ENCODE results near the gene GPR32.
"Not testable (repeated sequence)": the region's sequence is repeated elsewhere in the genome, so short reads cannot be mapped to it uniquely, and the experiment has no call there.

The GPR32 gene, protein sequence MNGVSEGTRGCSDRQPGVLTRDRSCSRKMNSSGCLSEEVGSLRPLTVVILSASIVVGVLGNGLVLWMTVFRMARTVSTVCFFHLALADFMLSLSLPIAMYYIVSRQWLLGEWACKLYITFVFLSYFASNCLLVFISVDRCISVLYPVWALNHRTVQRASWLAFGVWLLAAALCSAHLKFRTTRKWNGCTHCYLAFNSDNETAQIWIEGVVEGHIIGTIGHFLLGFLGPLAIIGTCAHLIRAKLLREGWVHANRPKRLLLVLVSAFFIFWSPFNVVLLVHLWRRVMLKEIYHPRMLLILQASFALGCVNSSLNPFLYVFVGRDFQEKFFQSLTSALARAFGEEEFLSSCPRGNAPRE

DNA sequence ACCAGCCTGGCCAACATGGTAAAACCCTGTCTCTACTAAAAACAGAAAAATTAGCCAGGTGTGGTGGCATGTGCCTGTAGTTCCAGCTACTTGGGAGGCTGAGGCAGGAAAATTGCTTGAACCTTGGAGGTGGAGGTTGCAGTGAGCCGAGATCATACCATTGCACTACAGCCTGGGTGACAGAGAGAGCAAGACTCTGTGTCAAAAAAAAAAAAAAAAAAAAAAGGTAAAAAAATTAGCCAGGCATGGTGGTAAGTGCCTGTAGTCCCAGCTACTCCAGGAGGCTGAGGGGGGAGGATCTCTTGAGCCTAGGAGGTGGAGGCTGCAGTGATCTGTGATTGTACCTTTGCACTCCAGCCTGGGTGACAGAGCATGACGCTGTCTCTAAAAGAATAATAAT is at the start of gene GPR32:
GPR32 (plus strand) TSS at position 301 of the 400 bp plus-strand sequence. CDS start 137 bp downstream, outside the sequence.
- DNase-seq (ENCODE audit: low read depth, low spot score): not testable (repeated sequence)

DNA sequence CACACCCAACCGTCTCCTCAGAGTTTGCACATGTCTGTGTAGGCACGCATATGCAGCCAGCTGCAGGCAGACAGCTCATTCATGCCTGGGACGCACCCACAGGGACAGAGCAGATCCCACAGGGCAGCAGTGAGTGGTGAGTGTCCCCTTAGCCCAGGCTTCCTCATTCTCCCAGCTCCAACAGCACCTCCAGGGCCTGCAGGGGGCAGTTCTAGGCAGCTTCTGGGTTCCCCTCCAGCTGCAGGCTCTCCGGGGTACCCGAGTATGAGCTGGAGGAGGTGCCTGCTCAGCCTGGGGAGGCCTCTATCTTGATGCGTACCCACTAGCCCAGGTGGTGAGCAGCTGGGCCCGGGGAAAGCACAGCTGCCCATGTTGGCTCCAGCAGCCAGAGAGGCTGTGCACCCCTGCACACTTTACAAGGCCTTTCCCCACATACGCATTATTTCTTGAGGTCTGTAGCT is 49.3 kb upstream of the GPR32 start:
- DNase-seq (ENCODE audit: low read depth, low spot score): no peak

DNA sequence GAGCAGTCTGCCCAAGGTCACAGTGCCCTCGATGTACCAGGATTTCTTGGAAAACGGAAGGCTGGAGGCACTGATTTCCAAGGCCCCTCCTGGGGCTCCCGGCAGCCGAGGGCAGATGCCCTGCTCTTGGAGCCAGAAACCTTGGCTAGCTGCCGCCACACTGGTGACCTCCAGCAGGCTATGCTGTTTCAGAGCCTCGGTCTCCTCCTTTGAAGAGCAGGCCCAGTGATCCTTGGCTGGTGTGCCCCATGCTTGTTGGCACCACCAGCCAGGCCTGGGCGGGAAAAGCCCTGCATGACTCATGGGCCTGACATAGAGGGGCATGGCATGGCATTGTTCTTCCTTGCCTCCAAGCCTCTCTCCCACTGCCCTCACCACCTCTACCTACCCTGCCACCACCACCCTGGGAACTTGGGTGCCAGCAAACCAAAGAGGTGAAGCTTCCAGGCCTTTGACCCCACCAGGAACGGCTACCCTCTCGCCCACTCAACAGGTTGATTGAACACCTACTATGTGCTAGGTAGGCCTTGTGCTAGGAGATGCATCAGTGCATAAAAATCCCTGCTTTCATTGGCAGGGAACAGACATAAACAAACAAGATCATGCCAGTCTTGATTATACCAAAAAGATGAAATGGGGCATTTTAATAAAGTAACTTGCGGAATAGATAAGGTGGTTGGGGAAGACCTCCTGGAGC is 48.7 kb upstream of the GPR32 start:
- DNase-seq (ENCODE audit: low read depth, low spot score): no peak

DNA sequence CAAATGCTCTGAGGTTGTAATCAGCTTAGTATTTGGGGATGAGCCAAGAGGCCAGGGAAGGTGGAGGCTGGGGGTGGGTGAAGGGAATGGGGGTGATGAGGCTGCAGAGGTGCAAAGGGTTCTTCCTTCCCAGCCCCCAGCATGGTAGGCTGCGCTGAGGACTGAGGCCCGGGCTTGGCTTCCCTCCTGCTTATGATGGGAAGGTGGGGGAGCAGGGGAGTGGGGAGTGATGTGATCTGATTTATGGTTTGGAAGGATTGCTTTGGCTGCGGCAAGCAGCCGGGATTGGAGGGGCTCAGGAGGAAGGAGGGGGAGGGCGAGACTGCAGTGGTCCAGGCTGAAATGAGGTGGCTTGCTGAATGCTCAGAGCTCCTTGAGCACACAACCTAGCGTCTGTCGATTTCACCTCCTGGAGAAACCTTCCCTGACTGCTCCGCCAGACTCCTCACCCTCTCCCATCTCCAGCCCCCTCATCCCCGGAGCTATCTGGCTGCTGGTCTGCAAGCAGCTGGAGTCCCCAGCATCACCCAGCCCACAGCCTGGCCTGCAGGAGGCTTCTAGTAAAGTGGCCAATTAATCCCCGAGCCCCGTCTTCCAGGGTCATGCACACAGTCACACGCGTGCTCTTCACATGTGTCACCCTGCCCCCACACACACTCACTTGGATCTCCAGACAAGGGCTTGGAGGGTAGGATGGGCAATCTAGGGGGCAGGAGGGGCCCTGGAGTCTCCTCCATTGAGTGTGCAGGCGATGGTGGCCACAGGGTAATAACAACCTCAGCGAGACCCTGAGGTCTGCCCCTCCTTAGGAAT is 47.9 kb upstream of the GPR32 start:
- no peak for DNase-seq (ENCODE audit: low read depth, low spot score)

DNA sequence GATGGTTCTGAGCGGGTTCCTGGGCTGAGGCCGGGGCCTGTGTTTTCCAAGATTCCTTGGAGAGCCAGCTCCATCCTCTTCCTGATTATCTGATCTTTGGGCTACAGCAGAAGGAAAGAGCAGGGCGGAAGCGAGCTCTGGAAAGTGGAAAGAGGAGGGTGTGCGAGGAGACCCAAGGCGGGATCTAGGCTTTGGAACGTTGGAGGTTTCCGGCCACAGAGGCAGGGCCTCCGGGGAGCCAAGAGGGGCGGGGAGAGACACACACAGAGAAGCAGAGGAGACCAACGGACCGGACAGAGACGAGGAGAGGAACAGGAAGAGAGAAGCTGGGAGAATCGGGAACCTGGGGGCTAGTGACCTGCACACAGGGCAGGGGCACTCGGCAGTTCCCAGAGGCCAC is 47.2 kb upstream of the GPR32 start, which contains the start of gene CLEC11A:
CLEC11A (plus strand) TSS at position 296 of the 400 bp plus-strand sequence. CDS start 162 bp downstream, outside the sequence.
- DNase-seq (ENCODE audit: low read depth, low spot score): peak; percentile 65

DNA sequence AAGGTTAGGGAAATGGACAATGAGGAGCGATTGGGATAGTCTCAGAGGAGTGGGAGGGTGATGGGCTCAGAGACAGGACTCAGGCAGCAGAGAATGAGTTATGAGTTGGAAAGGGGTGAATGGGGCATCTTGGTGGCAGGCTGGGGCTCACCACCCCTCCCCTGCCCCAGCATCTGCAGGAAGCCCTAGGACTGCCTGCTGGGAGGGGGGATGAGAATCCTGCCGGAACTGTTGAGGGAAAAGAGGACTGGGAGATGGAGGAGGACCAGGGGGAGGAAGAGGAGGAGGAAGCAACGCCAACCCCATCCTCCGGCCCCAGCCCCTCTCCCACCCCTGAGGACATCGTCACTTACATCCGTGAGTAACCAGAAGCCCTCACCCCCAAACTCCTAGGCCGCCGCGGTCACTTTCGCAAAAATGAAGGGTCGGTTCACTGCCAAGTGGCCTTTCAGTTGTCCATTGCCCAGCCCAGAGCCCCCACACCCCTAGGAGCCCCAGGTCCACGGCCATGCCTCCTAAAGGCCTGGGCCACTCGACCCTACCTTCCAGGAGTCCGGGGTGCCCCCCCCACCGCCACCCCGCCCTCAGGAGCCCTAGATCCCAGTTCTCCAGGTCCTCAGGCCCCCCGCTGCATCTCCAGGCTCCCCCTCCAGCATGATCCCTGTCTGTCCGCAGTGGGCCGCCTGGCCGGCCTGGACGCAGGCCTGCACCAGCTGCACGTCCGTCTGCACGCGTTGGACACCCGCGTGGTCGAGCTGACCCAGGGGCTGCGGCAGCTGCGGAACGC is 46.3 kb upstream of the GPR32 start:
- no peak for DNase-seq (ENCODE audit: low read depth, low spot score)

DNA sequence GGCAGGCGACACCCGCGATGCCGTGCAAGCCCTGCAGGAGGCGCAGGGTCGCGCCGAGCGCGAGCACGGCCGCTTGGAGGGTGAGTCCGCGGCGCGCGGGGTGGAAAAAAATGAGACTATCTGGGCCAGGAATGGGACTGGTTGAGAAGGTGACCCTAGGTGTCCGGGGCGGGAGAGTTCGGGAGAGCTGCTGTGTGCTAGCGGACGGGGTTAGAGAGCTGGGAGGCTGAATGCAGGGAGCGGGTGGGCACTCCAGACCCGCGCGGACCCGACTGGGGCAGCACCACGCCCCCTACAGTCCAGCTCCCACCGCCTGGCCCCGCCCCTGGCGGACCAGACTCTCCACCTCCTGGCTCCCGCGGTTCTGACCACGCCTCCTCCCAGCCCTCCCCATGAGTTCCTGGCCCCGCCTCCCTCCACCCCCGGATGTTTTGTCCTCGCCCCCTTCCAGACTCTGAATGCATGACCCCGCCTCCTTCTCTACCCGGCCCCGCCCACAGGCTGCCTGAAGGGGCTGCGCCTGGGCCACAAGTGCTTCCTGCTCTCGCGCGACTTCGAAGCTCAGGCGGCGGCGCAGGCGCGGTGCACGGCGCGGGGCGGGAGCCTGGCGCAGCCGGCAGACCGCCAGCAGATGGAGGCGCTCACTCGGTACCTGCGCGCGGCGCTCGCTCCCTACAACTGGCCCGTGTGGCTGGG is 45.6 kb upstream of the GPR32 start:
- peak; percentile 99 for DNase-seq (ENCODE audit: low read depth, low spot score)

DNA sequence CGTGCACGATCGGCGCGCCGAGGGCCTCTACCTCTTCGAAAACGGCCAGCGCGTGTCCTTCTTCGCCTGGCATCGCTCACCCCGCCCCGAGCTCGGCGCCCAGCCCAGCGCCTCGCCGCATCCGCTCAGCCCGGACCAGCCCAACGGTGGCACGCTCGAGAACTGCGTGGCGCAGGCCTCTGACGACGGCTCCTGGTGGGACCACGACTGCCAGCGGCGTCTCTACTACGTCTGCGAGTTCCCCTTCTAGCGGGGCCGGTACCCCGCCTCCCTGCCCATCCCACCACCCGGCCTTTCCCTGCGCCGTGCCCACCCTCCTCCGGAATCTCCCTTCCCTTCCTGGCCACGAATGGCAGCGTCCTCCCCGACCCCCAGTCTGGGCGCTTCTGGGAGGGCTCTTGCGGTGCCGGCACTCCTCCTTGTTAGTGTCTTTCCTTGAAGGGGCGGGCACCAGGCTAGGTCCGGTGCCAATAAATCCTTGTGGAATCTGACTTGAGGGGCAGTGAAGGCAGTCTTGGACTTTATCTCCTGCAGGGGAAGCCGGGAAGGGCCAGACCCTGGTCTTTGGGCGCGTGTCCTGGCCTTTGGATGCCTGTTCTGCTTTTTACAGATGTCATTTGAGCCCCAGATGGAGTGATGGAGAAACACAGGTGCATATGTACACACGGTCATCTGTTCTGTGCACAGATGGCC is 44.9 kb upstream of the GPR32 start:
- DNase-seq (ENCODE audit: low read depth, low spot score): no peak

DNA sequence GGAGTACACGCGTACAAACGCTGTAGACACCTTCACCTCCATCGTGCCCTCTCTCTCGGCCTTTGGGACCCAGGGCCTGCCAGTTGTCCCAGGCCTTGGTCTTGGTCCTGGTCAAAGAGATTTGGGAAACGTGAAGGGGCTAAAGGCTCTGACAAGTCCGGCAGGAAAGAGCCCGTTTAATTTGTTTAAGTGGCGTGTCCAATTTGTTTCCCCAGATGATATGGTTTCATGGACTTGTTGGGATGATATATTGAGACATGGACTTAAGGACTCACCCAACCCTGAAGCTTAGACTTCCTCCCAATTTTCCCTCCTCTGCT is 44.4 kb upstream of the GPR32 start:
- no peak for DNase-seq (ENCODE audit: low read depth, low spot score)

DNA sequence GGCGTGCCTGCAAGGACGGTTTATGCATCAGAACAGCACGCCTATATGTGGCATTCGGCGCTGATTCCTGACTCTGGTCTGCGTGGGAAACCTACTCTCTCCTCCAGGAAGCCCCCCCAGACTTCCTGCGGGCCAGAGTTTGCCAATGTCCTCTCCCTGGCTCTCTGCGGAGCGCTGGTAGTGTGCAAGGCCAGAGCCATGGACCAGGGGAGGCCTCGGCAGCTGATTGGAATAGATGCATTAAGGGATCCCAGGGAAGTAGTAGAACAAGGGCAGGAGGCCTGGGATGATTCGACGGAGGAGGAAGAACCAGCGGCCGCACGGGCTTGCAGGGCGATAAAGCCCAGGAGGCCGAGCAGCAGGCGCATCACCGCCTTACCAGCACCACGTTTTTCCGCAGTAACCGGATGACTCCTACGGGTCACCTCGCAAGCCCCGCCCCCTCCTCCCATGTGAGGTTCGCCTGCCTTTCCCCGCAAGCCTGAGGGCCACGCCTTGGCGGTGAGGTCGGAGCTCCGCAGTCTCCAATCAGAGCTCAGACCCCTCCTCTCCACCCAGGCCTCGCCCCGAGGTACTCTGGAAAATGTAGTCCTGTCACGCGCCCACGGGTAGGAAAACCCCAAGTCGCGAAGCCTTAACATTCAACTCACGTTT is 42.1 kb upstream of the GPR32 start:
- DNase-seq (ENCODE audit: low read depth, low spot score): peak; percentile 97

DNA sequence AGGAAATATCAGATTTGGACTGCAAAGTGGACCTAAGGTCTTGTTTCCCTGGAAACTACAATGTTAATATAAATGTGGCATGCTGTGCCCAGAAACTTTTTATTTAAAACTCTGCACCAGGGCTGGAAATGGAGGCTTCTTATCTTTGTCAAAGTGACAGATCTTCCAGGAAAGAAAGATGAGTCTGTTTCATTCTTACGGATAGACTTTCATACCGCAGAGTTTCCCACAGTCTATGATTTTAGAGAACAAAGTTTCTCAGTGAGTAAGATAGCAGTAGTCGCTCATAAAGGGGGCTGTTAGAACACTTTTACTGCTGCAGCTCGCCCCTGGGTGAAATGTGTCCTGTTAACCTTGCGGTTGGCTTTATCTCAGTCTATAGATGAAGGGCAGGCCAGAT is 40.4 kb upstream of the GPR32 start:
- no peak for DNase-seq (ENCODE audit: low read depth, low spot score)

DNA sequence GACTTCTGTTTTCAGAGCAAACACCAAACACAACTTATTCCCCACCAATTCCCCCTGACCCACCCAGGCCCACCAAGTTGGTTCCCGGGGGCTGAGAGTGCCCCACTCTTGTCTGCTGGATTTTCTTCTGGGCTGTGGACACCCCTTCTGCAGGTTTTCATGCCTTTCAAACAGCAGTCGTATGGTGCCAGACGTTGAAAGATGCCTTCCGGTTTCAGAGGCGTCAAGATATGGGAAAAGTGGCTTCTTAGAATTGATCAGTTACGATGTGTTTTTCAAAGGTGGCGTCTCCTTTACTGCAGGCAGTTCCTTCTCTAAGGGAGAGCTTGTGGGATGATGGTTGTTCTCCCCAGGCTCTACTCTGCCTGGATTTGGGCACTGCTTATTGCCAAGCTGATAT is 34.4 kb upstream of the GPR32 start:
- no peak for DNase-seq (ENCODE audit: low read depth, low spot score)

DNA sequence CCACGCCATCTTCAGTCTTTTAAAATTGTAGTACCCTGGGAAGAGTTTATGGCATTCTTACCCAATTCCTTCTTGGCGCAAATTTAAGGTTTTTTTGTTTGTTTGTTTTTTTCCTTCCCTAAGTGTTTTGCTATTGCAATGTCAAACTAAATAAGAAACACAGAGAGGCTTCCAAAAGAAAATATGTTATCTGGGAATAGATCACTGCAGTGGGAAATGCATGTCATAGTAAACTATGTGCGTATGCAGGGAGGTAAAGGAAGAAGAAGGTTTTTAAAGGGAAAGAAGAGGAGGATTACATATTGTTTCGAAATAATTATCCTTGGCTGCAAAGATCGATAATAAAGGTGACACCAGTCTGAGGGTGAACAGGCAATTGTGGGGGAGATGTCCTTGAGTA is 33.9 kb upstream of the GPR32 start:
- no peak for DNase-seq (ENCODE audit: low read depth, low spot score)

DNA sequence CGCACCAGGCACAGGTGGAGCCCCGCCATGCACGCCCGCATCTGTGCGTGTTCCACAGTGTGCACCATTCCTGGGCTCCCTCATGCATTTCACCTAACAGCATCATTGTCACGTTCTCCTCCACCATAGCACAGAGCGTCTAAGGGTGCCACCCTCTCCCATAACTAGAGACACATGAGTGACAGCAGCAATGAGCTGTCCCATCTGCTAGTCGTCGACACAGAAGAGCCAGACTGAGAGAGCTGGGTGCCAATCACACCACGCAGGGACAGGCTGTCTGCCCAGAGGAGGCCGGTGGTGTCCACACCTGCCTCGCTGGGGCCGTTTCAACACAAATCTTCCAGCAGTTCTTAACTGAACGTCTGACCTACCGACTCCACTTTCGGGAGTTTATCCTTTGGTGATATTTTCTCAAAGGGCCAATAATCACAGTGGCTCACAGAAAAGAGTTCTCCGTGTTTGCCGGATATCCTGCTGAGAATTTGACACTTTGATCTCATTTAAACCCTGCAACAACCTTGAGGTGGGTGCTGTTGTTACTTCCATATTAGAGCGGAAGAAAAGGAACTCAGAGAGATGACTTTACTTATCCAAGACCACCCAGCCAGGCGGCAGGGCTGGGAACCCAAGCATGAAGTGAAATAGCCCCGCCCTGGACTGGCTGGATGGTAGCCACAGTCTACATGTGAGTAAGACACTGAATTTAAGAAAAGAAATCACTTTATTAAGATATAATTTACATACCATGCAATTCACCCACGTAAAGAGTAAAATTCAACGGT is 30.9 kb upstream of the GPR32 start:
- no peak for DNase-seq (ENCODE audit: low read depth, low spot score)

DNA sequence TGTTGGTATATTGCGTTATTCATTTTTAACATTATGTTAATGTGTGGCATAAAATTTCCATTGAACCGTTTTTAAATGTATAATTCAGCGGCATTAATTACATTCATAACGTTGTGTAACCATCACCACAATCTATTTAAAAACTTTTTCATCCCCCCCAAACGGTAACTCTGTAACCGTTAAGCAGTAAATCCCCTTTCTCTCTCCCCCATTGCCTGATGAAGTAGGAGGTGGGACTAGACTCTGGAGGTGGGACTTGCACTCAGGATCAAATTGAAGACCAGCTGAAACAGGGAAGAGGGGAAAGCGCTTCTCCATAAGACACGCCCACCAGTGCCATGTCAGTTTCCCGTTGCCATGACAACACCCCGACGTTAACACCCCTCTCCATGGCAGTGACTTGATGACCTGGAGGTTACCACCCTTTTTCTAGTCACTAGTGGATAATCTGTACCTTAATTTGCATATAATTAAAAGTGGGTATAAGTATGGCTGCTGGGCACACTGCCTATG is 30.3 kb upstream of the GPR32 start:
- DNase-seq (ENCODE audit: low read depth, low spot score): peak; percentile 82

DNA sequence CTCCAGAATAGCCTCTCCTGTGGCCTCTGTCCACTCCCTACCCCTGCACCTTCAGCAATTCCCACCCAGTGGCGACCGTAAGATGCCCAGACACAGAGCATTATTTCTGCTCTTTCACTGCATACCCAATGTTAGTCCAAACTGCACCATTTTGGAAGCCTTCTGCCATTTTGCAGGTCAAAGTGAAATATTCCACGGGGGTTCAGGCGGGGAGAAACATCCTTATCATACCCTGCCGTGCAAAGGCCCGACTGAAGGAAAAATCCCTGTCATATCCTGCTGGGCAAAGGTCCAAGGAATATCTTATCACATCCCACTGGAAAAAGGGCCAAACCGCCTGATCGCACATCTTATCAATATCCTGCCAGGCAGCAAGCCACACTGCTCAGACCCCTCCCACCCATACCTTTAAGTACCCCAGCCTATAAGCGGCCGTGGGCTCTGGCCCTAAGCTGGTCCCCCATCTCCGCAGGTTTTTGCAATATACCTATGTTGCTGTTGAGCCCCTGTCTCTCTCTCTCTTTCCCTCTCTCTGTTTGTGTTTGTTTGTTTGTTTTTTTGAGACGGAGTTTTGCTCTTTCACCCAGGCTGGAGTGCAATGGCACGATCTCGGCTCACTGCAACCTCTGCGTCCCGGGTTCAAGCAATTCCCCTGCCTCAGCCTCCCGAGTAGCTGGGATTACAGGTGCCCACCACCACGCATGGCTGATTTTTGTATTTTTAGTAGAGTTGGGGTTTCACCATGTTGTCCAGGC is 28.9 kb upstream of the GPR32 start:
- no peak for DNase-seq (ENCODE audit: low read depth, low spot score)

DNA sequence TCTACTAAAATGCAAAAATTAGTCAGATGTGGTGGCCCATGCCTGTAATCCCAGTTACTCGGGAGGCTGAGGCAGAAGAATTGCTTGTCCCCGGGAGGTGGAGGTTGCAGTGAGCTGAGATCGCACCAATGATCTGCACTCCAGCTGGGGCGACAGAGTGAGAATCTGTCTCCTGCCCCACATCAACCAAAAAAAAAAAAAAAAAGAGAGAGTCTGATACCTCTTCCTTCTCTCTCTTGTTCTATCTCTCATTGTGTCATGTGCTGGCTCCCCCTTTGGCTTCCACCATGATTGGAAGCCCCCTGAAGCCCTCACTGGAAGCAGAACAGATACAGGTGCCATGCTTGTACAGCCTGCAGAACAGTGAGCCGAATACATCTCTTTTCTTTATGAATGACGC is 26.7 kb upstream of the GPR32 start:
- no peak for DNase-seq (ENCODE audit: low read depth, low spot score)

DNA sequence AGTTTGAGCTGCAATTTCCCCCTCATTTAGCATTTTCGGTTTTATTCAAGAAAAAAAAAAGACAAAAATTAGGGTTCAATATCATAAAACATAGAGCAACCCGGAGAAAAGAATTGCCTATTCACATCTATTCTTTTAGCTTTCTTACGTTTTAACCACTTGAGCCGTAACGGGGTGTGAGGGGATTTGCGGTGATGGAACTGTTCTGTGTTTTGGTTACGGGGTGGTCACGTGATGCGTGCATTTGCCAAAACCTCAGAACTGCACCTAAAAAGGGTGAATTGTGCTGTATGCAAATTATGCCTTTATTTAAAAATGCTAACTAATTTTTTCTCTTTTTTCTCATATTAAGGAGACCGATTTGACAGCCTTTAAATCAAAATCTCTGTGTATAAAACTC is 25.0 kb upstream of the GPR32 start:
- no peak for DNase-seq (ENCODE audit: low read depth, low spot score)

All from ELF-1 (cell line).